HCT116 (cell line): ENCODE data around the gene MAPK10. TPM values are rescaled to one million over a fixed set of nuclear protein-coding genes. Genes with fewer than 3 reads are reported as not detected.

ENCODE experiments used
- ATAC-seq: fragments of 200-7000 bp; cut with Tn5 transposase; 2 replicates; pipeline ENCODE4 v1.9.1; 2020; ENCODE audit warnings: mild to moderate bottlenecking, moderate library complexity
- BruUV-seq: library from RNA; stranded (reverse); fragments of 400-500 nt; replicated peaks from 2 replicates; lab custom pipeline; 2021; lab: Mats Ljungman, UMichigan
- CTCF ChIA-PET: fragments of 300-600 bp; sonication (Branson Sonifier 250); formaldehyde crosslinking; loops from one replicate; lab custom pipeline; 2021; ENCODE audit warnings: antibody characterized with exemption; lab: Charles Lee
- POLR2A ChIA-PET: fragments of 300-600, 350-600 bp; sonication (Branson Sonifier 250); formaldehyde crosslinking; loops from one replicate; lab custom pipeline; 2021; ENCODE audit warnings: antibody characterized with exemption; lab: Charles Lee
- RAD21 ChIA-PET, 2 experiments: fragments of 300-600 bp; sonication (Branson Sonifier 250); formaldehyde crosslinking; loops; one replicate each; lab custom pipeline; 2023; ENCODE audit warnings: low total read pairs in 2 of 2; ENCODE audit not compliant: uncharacterized antibody in 2 of 2, unreplicated experiment in 2 of 2, low non-redundant PET in 1 of 2; lab: Charles Lee
- DNase-seq: peaks from one replicate; pipeline ENCODE4 v3.0.0-alpha.2; 2010; ENCODE audit warnings: low read depth, low spot score
- H2AFZ ChIP-seq: fragments of 200-600 bp; shearing (Covaris generic), sonication (generic); 2 replicates; pipeline ENCODE4 v1.6.1; 2017; ENCODE audit warnings: low read depth, mixed run types, mixed read lengths, antibody characterized with exemption, low read length; ENCODE audit not compliant: poor library complexity, severe bottlenecking
- H3K27ac ChIP-seq: 2 replicates; pipeline ENCODE4 v1.5.1; 2012; ENCODE audit warnings: low read depth, low read length
- H3K27me3 ChIP-seq: fragments of 200-600 bp; sonication (generic); 2 replicates; pipeline ENCODE4 v1.6.1; 2016; ENCODE audit warnings: mixed run types, low read length, mixed read lengths; ENCODE audit not compliant: insufficient read depth
- H3K36me3 ChIP-seq, 2 experiments: fragments of 200-500 bp in 1 of 2; fragments of 200-600 bp in 1 of 2; sonication (Bioruptor generic) in 1 of 2; sonication (generic) in 1 of 2; 2 replicates each; pipeline versions ENCODE4 v1.5.1 to v1.6.1; 2014 to 2016; ENCODE audit warnings: low read length in 2 of 2, inconsistent platforms in 1 of 2, mixed read lengths in 1 of 2, mixed run types in 1 of 2; ENCODE audit not compliant: insufficient read depth in 2 of 2, control insufficient read depth in 1 of 2
- H3K4me1 ChIP-seq, 2 experiments: fragments of 200-600 bp in 1 of 2; sonication (generic) in 1 of 2; 2 replicates each; pipeline versions ENCODE4 v1.5.1 to v1.6.1; 2012 to 2017; ENCODE audit warnings: low read length in 2 of 2, inconsistent platforms in 1 of 2, mild to moderate bottlenecking in 1 of 2, mixed read lengths in 1 of 2, mixed run types in 1 of 2, moderate library complexity in 1 of 2; ENCODE audit not compliant: insufficient read depth in 2 of 2, control insufficient read depth in 1 of 2
- H3K4me2 ChIP-seq: fragments of 200-600 bp; sonication (generic); 2 replicates; pipeline ENCODE4 v1.6.1; 2017; ENCODE audit warnings: mixed run types, low read length, mixed read lengths
- H3K4me3 ChIP-seq, 2 experiments: fragments of 200-600 bp in 1 of 2; sonication (generic) in 1 of 2; replicated peaks in 1 of 2; 2 replicates each; pipeline ENCODE4 v1.5.1; 2011 to 2016; ENCODE audit warnings: low read length in 2 of 2, control low read depth in 1 of 2, low read depth in 1 of 2, mild to moderate bottlenecking in 1 of 2, mixed read lengths in 1 of 2, mixed run types in 1 of 2
- H3K79me2 ChIP-seq: fragments of 200-600 bp; sonication (generic); 2 replicates; pipeline ENCODE4 v1.6.1; 2017; ENCODE audit warnings: mild to moderate bottlenecking, mixed run types, low read length, moderate library complexity, mixed read lengths; ENCODE audit not compliant: insufficient read depth
- H3K9ac ChIP-seq: fragments of 200-600 bp; sonication (generic); 2 replicates; pipeline ENCODE4 v1.6.1; 2016; ENCODE audit warnings: low read length, mixed read lengths
- H3K9me2 ChIP-seq: fragments of 200-600 bp; sonication (generic), shearing (Covaris generic); 2 replicates; pipeline ENCODE4 v1.6.1; 2017; ENCODE audit warnings: mixed run types, mild to moderate bottlenecking, moderate library complexity; ENCODE audit not compliant: insufficient read depth
- H3K9me3 ChIP-seq, 2 experiments: fragments of 200-500 bp in 1 of 2; fragments of 200-600 bp in 1 of 2; sonication (Bioruptor generic) in 1 of 2; sonication (generic) in 1 of 2; 2 replicates each; pipeline ENCODE4 v1.6.1; 2014 to 2017; ENCODE audit warnings: low read length in 2 of 2, mixed read lengths in 2 of 2, inconsistent platforms in 1 of 2, low read depth in 1 of 2, mild to moderate bottlenecking in 1 of 2, mixed run types in 1 of 2, moderate library complexity in 1 of 2; ENCODE audit not compliant: control insufficient read depth in 1 of 2, insufficient read depth in 1 of 2
- H4K20me1 ChIP-seq: fragments of 200-600 bp; sonication (generic), shearing (Covaris generic); 2 replicates; pipeline ENCODE4 v1.6.1; 2017; ENCODE audit warnings: mixed run types, mild to moderate bottlenecking, moderate library complexity; ENCODE audit not compliant: insufficient read depth
- CBX3 ChIP-seq: IDR thresholded peaks from 2 replicates; pipeline ENCODE4 v1.6.1; 2012; ENCODE audit warnings: low read depth
- CEBPB ChIP-seq: IDR thresholded peaks from 2 replicates; pipeline ENCODE4 v1.6.1; 2012; ENCODE audit warnings: low read depth
- EGR1 ChIP-seq: IDR thresholded peaks from 2 replicates; pipeline ENCODE4 v1.6.1; 2012; ENCODE audit warnings: low read depth
- JUND ChIP-seq: IDR thresholded peaks from 2 replicates; pipeline ENCODE4 v1.6.1; 2012
- POLR2A ChIP-seq: IDR thresholded peaks from 2 replicates; pipeline ENCODE4 v1.7.0; 2011; ENCODE audit warnings: borderline replicate concordance; ENCODE audit not compliant: insufficient read depth, insufficient read length; ENCODE audit errors: extremely low read depth
- POLR2AphosphoS5 ChIP-seq: IDR thresholded peaks from 2 replicates; pipeline ENCODE4 v1.6.1; 2011; ENCODE audit warnings: mild to moderate bottlenecking, low read depth, low read length, moderate library complexity
- RAD21 ChIP-seq: IDR thresholded peaks from 2 replicates; pipeline ENCODE4 v1.6.1; 2012; ENCODE audit warnings: low read depth, mild to moderate bottlenecking
- SIN3A ChIP-seq: IDR thresholded peaks from 2 replicates; pipeline ENCODE4 v1.6.1; 2012; ENCODE audit warnings: low read depth
- SP1 ChIP-seq: IDR thresholded peaks from 2 replicates; pipeline ENCODE4 v1.6.1; 2012; ENCODE audit warnings: low read depth
- SRF ChIP-seq: IDR thresholded peaks from 2 replicates; pipeline ENCODE4 v1.6.1; 2012; ENCODE audit warnings: low read depth
- YY1 ChIP-seq: IDR thresholded peaks from 2 replicates; pipeline ENCODE4 v1.6.1; 2011; ENCODE audit warnings: low read length, low read depth, moderate library complexity, mild to moderate bottlenecking; ENCODE audit not compliant: insufficient replicate concordance; ENCODE audit errors: extremely low read depth
- ZFX ChIP-seq: fragments of 450-650 bp; IDR thresholded peaks from 2 replicates; pipeline ENCODE4 v1.6.1; 2017
- intact Hi-C: fragments of 100-400 bp; cut with micrococcal nuclease; formaldehyde crosslinking; loops from 2 replicates; pipeline ENCODE4 v1.10.0; 2022
- total RNA-seq: library from RNA; stranded (reverse); gene quantifications from one replicate; pipeline ENCODE4 v1.2.1, GENCODE V29; 2021; ENCODE audit not compliant: unreplicated experiment
- TF ChIP-seq, protein P1 (sequence below): IDR thresholded peaks from 2 replicates; pipeline ENCODE4 v1.6.1; 2012; ENCODE audit warnings: low read depth
- TF ChIP-seq, protein P2 (sequence below): IDR thresholded peaks from 2 replicates; pipeline ENCODE4 v1.6.1; 2012
- TF ChIP-seq, protein P3 (sequence below): IDR thresholded peaks from 2 replicates; pipeline ENCODE4 v1.6.1; 2012
- TF ChIP-seq, protein P4 (sequence below): IDR thresholded peaks from 2 replicates; pipeline ENCODE4 v1.6.1; 2011; ENCODE audit warnings: mild to moderate bottlenecking, low read length, moderate library complexity; ENCODE audit not compliant: insufficient replicate concordance; ENCODE audit errors: extremely low read depth

Gene MAPK10
- total RNA-seq, 1 experiment from 2014 or later = 0.52 TPM

DNA sequence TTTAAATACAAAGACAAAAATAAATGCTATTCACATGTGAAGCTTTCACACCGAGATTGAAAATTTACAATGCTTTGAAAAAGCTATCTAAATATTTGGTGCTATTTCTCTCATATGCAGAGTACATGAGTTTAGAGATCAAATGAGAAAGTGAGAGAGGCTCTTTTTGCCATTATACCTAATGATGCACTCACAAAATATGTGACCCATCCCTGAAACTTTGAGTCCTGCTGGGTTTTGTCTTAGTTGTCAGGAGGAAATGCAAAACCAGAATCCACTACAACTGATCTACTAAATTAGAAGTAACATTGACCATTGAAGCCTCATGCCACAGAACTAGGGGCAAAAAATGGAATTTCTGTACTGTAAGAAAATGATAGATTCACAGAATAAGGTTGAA lies 251.7 kb downstream of the MAPK10 start:
- no peak for ATAC-seq
- TF ChIP-seq, protein P1, sequence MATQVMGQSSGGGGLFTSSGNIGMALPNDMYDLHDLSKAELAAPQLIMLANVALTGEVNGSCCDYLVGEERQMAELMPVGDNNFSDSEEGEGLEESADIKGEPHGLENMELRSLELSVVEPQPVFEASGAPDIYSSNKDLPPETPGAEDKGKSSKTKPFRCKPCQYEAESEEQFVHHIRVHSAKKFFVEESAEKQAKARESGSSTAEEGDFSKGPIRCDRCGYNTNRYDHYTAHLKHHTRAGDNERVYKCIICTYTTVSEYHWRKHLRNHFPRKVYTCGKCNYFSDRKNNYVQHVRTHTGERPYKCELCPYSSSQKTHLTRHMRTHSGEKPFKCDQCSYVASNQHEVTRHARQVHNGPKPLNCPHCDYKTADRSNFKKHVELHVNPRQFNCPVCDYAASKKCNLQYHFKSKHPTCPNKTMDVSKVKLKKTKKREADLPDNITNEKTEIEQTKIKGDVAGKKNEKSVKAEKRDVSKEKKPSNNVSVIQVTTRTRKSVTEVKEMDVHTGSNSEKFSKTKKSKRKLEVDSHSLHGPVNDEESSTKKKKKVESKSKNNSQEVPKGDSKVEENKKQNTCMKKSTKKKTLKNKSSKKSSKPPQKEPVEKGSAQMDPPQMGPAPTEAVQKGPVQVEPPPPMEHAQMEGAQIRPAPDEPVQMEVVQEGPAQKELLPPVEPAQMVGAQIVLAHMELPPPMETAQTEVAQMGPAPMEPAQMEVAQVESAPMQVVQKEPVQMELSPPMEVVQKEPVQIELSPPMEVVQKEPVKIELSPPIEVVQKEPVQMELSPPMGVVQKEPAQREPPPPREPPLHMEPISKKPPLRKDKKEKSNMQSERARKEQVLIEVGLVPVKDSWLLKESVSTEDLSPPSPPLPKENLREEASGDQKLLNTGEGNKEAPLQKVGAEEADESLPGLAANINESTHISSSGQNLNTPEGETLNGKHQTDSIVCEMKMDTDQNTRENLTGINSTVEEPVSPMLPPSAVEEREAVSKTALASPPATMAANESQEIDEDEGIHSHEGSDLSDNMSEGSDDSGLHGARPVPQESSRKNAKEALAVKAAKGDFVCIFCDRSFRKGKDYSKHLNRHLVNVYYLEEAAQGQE = no peak
- no peak for TF ChIP-seq POLR2AphosphoS5
- no peak for TF ChIP-seq JUND
- no peak for TF ChIP-seq SRF
- TF ChIP-seq CBX3 = no peak
- TF ChIP-seq RAD21 = no peak
- TF ChIP-seq EGR1 = no peak
- TF ChIP-seq, protein P2, sequence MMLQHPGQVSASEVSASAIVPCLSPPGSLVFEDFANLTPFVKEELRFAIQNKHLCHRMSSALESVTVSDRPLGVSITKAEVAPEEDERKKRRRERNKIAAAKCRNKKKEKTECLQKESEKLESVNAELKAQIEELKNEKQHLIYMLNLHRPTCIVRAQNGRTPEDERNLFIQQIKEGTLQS = no peak
- no peak for TF ChIP-seq SP1
- TF ChIP-seq CEBPB = no peak
- TF ChIP-seq, protein P3, sequence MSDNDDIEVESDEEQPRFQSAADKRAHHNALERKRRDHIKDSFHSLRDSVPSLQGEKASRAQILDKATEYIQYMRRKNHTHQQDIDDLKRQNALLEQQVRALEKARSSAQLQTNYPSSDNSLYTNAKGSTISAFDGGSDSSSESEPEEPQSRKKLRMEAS = no peak
- TF ChIP-seq, protein P4, sequence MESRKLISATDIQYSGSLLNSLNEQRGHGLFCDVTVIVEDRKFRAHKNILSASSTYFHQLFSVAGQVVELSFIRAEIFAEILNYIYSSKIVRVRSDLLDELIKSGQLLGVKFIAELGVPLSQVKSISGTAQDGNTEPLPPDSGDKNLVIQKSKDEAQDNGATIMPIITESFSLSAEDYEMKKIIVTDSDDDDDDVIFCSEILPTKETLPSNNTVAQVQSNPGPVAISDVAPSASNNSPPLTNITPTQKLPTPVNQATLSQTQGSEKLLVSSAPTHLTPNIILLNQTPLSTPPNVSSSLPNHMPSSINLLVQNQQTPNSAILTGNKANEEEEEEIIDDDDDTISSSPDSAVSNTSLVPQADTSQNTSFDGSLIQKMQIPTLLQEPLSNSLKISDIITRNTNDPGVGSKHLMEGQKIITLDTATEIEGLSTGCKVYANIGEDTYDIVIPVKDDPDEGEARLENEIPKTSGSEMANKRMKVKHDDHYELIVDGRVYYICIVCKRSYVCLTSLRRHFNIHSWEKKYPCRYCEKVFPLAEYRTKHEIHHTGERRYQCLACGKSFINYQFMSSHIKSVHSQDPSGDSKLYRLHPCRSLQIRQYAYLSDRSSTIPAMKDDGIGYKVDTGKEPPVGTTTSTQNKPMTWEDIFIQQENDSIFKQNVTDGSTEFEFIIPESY = no peak
- no peak for TF ChIP-seq YY1
- TF ChIP-seq SIN3A = no peak
- TF ChIP-seq POLR2A = no peak
- no peak for TF ChIP-seq ZFX
- POLR2A ChIA-PET = no interaction called here
- no peak overlapping the region for H3K4me3 ChIP-seq
- CTCF ChIA-PET = no interaction called here
- no peak overlapping the region for H2AFZ ChIP-seq
- no peaks in the 10 kb centered on the region for H3K9me2 ChIP-seq
- no peaks in the 10 kb centered on the region for H4K20me1 ChIP-seq
- intact Hi-C loops = no loop called here
- DNase-seq = no peak
- no peak overlapping the region for H3K27ac ChIP-seq
- no peaks in the 10 kb centered on the region for H3K79me2 ChIP-seq
- RAD21 ChIA-PET = no interaction called here
- H3K36me3 ChIP-seq = no peaks in the 10 kb centered on the region
- BruUV-seq = no TSS peak
- no peaks in the 10 kb centered on the region for H3K27me3 ChIP-seq
- no peaks in the 10 kb centered on the region for H3K4me1 ChIP-seq
- no peaks in the 10 kb centered on the region for H3K9me3 ChIP-seq
- no peak overlapping the region for H3K4me2 ChIP-seq
- no peak overlapping the region for H3K9ac ChIP-seq
